Right lobe of liver (tissue), 4 donors: Measurements from ENCODE around the gene RBM6.

Experiments
- POLR2A ChIP-seq: fragments of 450-650 bp; IDR thresholded peaks from one replicate; pipeline ENCODE4 v1.6.1; 2017; ENCODE audit warnings: antibody characterized with exemption, mild to moderate bottlenecking
- TF ChIP-seq, protein P1 (sequence below), 4 donors: fragments of 200-600 bp in 3 of 4; fragments of 450-650 bp in 1 of 4; IDR thresholded peaks; one replicate each; pipeline versions ENCODE4 v1.5.1 to v1.8.0; 2016 to 2022; ENCODE audit warnings: antibody characterized with exemption in 4 of 4, mild to moderate bottlenecking in 2 of 4
- donor health status: DM: no; HTN: no; CAD: no.
- donor health status: DM: no; HTN: no; CAD: no.
- donor health status: DM: no; HTN: yes; CAD: no.

DNA sequence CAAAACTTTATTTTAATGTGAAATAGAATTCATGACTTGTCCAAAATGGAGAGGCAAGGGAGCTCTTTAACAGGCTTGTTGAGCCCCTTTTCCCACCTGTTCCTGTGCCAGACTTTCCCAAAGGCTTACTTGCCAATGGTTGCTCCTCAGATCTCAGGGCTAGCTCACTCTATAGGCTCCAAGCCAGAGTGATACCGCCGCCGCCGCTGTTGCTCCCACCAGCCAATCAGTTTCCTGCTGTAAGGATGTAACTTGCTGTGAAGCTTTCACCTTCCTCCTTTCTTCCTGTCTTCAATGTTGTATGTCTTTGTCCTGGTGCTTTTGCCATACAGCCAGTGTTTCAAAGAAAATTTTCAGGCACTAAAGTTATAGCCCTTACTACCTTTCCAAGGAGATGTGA, 107.5 kb downstream of the RBM6 start:
- TF ChIP-seq, protein P1, sequence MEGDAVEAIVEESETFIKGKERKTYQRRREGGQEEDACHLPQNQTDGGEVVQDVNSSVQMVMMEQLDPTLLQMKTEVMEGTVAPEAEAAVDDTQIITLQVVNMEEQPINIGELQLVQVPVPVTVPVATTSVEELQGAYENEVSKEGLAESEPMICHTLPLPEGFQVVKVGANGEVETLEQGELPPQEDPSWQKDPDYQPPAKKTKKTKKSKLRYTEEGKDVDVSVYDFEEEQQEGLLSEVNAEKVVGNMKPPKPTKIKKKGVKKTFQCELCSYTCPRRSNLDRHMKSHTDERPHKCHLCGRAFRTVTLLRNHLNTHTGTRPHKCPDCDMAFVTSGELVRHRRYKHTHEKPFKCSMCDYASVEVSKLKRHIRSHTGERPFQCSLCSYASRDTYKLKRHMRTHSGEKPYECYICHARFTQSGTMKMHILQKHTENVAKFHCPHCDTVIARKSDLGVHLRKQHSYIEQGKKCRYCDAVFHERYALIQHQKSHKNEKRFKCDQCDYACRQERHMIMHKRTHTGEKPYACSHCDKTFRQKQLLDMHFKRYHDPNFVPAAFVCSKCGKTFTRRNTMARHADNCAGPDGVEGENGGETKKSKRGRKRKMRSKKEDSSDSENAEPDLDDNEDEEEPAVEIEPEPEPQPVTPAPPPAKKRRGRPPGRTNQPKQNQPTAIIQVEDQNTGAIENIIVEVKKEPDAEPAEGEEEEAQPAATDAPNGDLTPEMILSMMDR (IDR thresholded peaks at IDR 0.05) = no peak
- TF ChIP-seq POLR2A = no peak
